ENCODE results near the gene PRDM5. TPM values are rescaled to one million over a fixed set of nuclear protein-coding genes. Genes with fewer than 3 reads are reported as not detected.

The PRDM5 gene
- total and polyA plus RNA-seq, 7 donors = 0.56 to 3.4 (median 2.2) TPM

DNA sequence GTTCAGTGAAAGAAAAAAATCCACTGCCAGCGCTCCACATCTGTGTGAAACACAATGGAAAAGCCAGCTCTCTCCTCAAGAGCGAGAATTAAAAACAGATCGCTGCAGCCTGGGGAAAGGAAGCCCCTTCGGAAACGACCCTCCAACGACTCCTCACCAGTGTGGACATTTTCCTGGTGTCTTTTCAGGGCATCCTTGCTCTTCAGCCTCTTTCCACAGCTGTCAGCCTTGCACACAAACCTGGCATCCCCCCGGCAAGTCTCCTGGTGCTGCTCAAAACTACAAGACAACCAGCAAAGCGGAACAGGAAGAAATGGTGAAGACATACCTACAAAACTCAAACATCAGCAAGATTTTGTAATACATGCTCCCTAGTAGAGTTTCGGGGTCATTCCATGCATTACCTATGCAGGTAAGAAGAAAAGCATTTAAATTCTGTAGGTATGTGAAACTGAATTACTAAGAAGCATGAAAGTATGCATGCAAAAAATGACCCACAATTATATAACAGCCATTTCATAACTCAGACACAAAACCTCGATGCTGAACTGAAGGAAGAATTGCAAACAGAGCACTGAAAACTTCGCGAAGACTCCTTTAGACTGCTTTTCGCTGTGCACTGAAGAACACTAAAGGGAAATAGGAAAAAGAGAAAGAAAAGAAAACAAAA is 106.1 kb downstream of the PRDM5 start:
- TF ChIP-seq, protein P1, sequence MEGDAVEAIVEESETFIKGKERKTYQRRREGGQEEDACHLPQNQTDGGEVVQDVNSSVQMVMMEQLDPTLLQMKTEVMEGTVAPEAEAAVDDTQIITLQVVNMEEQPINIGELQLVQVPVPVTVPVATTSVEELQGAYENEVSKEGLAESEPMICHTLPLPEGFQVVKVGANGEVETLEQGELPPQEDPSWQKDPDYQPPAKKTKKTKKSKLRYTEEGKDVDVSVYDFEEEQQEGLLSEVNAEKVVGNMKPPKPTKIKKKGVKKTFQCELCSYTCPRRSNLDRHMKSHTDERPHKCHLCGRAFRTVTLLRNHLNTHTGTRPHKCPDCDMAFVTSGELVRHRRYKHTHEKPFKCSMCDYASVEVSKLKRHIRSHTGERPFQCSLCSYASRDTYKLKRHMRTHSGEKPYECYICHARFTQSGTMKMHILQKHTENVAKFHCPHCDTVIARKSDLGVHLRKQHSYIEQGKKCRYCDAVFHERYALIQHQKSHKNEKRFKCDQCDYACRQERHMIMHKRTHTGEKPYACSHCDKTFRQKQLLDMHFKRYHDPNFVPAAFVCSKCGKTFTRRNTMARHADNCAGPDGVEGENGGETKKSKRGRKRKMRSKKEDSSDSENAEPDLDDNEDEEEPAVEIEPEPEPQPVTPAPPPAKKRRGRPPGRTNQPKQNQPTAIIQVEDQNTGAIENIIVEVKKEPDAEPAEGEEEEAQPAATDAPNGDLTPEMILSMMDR (IDR thresholded peaks at IDR 0.05) = no peak
- H3K4me1 ChIP-seq = no peaks in the 10 kb centered on the region
- H3K36me3 ChIP-seq (ENCODE audit: insufficient read depth in 1 of 2, low read depth in 1 of 2) = no peaks in the 10 kb centered on the region
- no peaks in the 10 kb centered on the region for H3K9me3 ChIP-seq
- ATAC-seq (no peak), DNase-seq (no peak)
- no peak overlapping the region for H3K4me3 ChIP-seq
- intact Hi-C loops (cut with DNase I) = no loop called here
- no peaks in the 10 kb centered on the region for H3K27me3 ChIP-seq (ENCODE audit: insufficient read depth in 3 of 3, low read length in 2 of 3)
- H3K27ac ChIP-seq = no peak overlapping the region
- 79 to 84% (median 82%) methylated on average over 13 of the region's 13 CpGs for WGBS, 3 donors

- Histone ChIP-seq H3K27ac (no peak overlapping the region), H3K27me3 (ENCODE audit: insufficient read depth in 3 of 3, low read length in 2 of 3) (no peaks in the 10 kb centered on the region), H3K4me1 (no peaks in the 10 kb centered on the region), H3K9me3 (no peaks in the 10 kb centered on the region), H3K36me3 (ENCODE audit: insufficient read depth in 1 of 2, low read depth in 1 of 2) (no peaks in the 10 kb centered on the region), H3K4me3 (no peak overlapping the region)
- WGBS, 3 donors = 82 to 83% (median 83%) methylated on average over 2 of the region's 2 CpGs
- ATAC-seq (no peak), DNase-seq (no peak)
- TF ChIP-seq, protein P1 (IDR thresholded peaks at IDR 0.05) = no peak
- intact Hi-C loops (cut with DNase I) = no loop called here
These were observed 107.2 kb downstream of the PRDM5 start for GRCh38 chr4:120815361-120815760.

GRCh38 chr4:120814886-120815285 is 107.6 kb downstream of the PRDM5 start:
- Histone ChIP-seq H3K9me3 (peaks cover 2% of the 10 kb centered on the region), H3K27ac (no peak overlapping the region), H3K36me3 (ENCODE audit: insufficient read depth in 1 of 2, low read depth in 1 of 2) (no peaks in the 10 kb centered on the region), H3K4me3 (no peak overlapping the region), H3K27me3 (ENCODE audit: insufficient read depth in 3 of 3, low read length in 2 of 3) (no peaks in the 10 kb centered on the region), H3K4me1 (no peaks in the 10 kb centered on the region)
- intact Hi-C loops (cut with DNase I) = no loop called here
- TF ChIP-seq, protein P1 (IDR thresholded peaks at IDR 0.05) = no peak
- ATAC-seq (no peak), DNase-seq (no peak)
- 84 to 88% (median 88%) methylated on average over 2 of the region's 2 CpGs for WGBS, 3 donors

GRCh38 chr4:120812216-120812615 is 110.3 kb downstream of the PRDM5 start:
- TF ChIP-seq, protein P1 (IDR thresholded peaks at IDR 0.05) = no peak
- Histone ChIP-seq H3K27me3 (ENCODE audit: insufficient read depth in 3 of 3, low read length in 2 of 3) (no peaks in the 10 kb centered on the region), H3K27ac (no peak overlapping the region), H3K9me3 (peaks cover 7% of the 10 kb centered on the region), H3K4me1 (no peaks in the 10 kb centered on the region), H3K4me3 (no peak overlapping the region), H3K36me3 (ENCODE audit: insufficient read depth in 1 of 2, low read depth in 1 of 2) (no peaks in the 10 kb centered on the region)
- DNase-seq (no peak), ATAC-seq (no peak)
- 84 to 99% (median 93%) methylated on average over 2 of the region's 2 CpGs for WGBS, 3 donors
- intact Hi-C loops (cut with DNase I) = no loop called here

DNA sequence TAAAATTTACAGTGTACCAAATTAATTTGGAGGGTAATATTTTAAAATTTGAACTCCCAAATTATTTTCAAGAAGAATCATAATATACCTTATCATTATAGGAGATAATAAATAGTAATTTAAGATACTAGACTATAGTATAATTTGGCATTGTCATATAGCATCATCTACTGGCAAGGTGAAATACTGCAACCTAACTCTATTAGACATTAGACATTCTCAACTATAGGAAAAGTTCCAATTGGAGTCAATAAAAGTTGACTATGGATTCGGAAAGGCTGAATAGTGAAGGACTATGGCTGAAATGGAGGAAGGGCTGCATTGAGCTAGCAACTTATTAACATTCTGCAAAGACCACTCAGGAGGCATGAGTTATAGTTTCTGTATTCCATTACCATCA is 113.0 kb downstream of the PRDM5 start:
- H3K36me3 ChIP-seq (ENCODE audit: insufficient read depth in 1 of 2, low read depth in 1 of 2) = no peaks in the 10 kb centered on the region
- TF ChIP-seq, protein P1 (IDR thresholded peaks at IDR 0.05) = peak; percentile 22
- WGBS, 3 donors = 96 to 97% (median 97%) methylated on average over 1 of the region's 1 CpG
- no peak overlapping the region for H3K4me3 ChIP-seq
- no peaks in the 10 kb centered on the region for H3K27me3 ChIP-seq (ENCODE audit: insufficient read depth in 3 of 3, low read length in 2 of 3)
- H3K27ac ChIP-seq = no peak overlapping the region
- H3K4me1 ChIP-seq = no peaks in the 10 kb centered on the region
- no peak for ATAC-seq
- DNase-seq = no peak
- intact Hi-C loops (cut with DNase I) = no loop called here
- H3K9me3 ChIP-seq = peaks cover 11% of the 10 kb centered on the region
